Measurements from ENCODE around the gene TTLL11.

TTLL11 gene

DNA sequence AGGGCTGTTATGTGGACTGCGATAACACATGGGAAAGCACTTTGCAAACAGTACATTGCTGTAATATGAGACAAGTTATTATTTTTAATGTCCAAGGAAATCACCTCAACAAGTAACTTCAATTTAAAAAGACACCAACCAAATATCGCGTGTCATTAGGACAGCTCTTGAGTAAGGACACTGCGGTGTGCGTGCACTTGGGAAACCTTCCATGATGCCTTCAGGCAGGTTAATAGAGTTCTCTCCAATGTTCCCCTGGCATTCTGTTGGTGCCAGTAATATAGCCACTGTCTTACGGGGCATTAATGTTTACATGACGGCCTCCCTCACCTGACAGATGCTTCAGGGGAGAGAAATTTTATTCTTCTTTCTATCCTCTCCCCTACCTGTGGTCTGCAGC, 42.9 kb downstream of the TTLL11 start:
- DNase-seq = no peak

DNA sequence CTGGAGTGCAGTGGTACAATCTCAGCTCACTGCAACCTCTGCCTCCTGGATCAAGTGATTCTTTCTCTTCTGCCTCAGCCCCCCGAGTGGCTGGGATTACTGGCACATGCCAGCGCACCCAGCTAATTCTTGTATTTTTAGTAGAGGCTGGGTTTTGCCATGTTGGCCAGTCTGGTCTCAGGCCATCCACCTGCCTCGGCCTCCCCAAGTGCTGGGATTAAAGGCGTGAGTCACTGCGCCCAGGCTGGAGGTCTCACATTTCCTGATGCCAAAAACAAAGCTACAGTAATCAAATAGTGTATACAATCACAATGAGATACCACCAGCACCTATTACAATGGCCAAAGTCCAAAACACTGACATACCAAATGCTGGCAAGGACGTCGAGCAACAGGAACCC, 51.1 kb downstream of the TTLL11 start:
- DNase-seq = no peak

DNA sequence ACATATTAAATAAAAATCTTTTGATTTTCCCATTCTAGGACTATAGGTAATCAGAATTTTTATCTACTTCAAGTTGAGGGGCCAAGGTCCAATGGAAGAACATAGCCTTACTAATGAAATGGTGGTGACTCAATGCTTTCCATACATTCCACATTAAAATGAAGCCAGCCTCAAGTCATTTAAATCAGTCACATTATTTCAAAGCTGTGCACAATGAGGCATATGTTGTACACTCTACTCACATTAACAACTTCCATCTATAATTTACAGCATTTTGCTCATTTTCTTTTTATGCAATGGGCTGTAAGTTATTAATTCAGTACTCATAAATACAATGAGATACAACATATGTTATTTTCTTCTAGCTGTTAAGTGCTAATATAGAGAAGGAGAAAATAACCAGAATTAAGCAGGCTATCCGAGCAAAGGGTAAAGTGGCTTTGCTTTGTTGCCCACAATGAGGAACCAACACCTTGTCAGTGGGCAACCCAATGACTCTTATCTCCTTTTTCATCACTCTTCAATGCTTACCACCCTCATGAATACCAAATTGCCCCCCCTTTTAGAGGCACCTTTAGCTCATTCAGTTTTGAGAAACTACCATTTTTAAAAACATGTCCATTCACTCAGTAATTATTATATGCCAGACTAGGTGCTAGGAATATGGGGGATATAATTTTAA, 52.4 kb downstream of the TTLL11 start:
- DNase-seq = no peak

DNA sequence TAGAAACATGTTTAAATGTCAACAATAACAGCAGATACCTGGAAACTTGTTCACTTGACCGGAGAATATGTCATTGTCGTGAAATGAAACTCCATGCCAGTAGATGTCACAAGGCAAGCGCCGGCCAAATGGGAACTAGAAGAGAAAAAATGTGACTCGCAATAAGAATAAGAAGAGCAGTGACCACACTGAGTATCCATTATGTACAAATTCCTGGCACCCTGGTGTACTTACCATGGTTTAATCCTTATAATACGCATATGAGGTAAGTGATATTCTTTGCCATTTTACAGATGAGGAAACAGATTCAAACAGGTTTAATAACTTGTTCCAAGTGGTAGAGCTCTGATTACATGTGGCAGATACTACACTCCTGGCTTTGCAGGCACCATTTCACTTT, 53.9 kb downstream of the TTLL11 start:
- no peak for DNase-seq

DNA sequence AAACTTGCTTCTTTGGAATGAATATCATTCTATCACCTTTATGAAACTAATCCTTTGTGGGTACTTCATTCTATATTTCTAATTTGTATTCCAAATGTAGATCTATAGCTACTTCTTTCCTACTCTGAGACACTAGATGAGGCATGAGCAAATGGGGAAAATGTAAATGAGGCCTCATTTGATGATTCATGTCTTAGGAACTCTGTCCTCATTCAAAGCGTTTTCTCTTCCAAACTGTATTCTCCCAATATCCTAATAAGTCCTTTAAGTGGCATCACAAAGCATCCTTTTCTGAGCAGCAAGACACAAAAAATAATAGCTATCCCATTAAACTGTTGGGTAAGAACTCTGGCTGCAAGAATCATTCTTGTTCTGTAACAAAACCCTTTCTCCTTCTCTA, 56.1 kb downstream of the TTLL11 start:
- no peak for DNase-seq

DNA sequence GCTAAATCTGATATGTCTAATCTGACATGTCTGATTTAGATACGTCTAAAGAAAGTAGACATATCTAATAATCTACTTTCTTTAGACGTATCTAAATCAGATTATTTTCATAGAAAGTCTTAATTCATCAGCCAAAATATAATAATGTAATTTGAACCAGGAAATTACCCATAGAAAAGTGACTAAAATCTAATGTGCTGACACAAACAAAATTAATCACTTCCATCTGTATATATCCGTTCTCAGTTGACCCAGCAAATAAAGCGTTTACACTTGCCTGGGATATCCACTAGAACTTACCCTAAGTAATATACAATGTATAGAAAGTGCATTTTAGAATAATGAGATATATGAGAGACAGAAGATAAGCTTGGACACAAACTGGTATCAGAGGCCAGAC, 56.7 kb downstream of the TTLL11 start:
- no peak for DNase-seq

DNA sequence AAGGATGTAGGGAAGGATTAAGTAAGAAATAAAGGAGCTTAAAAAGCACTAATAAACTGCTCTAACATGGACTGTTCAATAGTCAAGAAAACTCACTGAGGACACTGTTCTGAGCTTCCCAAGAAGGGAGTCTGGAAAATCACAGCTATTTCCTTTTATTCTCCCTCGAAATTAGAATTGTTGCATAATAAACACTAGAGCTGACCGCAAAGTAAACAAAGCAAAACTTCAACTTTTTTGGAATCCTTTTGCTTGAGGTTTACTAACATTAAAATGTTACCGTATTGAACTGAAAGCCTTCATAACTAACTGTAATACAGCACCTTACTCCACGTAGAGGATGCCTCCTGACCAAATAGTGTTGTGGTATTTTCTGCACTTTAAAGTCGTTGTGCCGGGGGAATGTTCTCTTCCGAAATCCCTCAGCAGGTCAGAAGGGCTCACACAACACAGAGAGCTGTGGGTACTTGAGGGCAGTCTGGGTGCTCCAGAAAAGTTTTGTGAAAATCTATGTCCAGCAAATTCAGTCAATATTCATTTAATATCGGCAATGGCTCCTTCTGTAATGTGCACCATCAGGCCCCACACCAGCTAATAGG, 59.2 kb downstream of the TTLL11 start:
- DNase-seq = no peak

DNA sequence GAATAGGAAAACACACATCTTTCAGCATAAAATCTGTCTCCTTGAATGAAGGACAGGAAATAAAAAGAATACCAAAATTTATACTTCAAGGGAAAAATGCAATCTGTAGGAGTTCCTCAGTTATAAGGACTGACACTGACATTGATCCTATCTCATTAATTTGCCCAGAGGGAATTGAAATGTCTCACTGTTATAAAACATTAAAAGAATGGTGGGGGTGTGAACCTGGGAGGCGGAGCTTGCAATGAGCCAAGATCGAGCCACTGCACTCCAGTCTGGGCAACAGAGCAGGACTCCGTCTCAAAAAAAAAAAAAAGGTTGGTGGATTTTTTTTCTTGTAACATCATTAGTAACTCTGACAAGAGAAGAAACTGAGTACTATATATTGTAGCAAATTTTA, 60.8 kb downstream of the TTLL11 start:
- DNase-seq = no peak

DNA sequence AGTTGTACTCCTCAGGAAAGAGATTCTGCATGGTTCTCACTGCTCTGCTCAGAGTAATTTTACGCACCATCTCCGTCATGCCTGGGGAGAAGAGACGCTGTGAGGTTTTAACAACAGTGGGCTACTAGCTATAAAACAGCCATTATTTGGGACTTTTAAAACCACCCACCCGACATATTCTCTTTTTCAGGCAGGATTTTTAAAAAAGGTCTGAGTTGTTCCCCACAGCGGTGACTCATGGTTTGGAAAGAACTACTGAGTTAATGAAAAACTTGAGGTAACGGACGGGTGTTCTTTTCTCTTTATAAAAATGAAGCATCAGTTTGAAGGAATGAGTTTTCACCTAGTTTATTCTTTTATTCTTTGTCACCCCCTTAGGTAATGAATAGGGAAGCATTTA, 61.3 kb downstream of the TTLL11 start:
- DNase-seq = no peak

DNA sequence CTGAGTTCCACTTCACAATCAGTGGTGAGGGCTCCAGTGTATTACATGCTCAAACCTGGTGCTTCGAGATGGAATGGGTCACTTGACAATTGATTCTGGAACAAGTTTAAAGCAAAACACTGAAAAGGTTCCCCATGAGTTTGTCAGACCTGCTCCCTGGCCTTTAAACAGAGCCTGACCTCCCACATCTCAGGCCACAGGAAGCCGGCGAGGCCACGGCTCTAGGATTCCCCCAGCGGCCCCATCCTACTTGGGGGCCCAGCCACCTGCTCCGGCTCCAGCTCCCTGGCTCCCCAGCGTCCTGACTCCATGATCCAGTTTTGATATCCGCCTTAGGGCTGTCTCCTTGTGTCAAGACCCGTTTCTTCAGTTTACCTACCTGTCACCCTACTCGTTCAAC, 62.0 kb downstream of the TTLL11 start:
- no peak for DNase-seq

DNA sequence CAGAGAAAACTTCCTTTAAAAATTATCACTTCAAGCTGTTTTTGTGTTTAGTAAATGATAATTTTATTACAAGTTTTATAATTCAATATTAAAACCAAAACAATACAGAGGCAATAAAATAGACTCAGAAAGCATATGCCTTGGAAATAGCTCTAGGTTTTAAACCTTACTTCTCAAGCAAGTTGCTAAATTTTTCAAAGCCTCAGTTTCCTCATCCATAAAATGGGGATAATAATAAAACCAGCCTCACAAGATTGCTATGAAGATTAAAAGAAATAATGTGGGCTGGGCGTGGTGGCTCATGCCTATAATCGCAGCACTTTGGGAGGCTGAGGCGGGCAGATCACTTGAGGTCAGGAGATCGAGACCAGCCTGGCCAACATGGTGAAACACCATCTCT, 62.8 kb downstream of the TTLL11 start:
- no peak for DNase-seq

DNA sequence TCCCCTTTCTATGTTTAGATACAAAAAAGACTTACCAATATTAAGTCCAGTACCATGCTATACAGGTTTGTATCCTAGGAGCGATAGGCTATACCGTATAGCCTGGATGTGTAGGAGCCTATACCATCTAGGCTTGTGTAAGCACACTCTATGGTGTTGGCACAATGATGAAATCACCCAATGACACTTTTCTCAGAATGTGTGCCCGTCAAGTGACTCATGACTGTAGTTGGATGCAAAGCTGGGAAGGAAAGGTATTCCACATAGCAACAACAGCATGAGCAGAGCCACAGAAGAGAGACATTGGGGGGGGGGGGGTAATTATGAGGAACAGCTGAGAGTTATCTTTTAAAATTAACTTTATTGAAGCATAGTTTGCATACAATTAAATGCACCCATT, 63.2 kb downstream of the TTLL11 start:
- no peak for DNase-seq

DNA sequence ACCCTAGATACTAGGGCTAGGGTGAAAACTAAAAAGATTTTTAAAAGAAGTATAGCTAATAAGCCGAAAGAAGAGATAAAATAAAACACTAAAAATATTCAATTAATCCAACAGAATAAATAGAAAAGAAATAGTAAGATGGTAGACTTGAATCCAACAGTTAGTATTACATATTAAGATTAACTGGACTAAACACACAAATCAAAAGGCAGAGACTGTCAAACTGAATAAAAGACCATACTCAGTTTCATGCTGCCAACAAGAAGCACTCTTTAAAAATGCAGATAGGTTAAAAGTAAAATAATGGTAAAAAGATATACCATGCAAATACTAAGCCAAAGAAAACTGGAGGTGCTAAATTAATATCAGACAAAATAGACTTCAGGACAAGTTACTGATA, 65.0 kb downstream of the TTLL11 start:
- DNase-seq = no peak

DNA sequence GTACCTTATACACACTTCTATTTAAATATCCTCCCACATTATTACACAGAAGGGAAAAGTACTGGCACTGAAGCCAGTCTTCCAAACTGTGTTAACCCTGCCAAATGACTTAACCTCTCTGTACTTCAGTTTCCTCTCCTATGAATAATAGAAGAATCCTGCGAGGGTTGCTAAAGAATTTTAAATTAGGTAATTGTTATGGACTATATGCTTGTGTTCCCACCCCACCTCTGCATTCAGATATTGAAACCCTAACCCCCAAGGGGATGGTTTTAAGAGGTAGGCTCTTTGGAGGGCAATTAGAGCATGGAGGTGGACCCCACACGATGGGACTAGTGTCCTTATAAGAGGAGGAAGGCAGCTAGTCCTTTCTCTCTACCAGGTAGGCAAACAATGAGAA, 72.7 kb downstream of the TTLL11 start:
- no peak for DNase-seq

DNA sequence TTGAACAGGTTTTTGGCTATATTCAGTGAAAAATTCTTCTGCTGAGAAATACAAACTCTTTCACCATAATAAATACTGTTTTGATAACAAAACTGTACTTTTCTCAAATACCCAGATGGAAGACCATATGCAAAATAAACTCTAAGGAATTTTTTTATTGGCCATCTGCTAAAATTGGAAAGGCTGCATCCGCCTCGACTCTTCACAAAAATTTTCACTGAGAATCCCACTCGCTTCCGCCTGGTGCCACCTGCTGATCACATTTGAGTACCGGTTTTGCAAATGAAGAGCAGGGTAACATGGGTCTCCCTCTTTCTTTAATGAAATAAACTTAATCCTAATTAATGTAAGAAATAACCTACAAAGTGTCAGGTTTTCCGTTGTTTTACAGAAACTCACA, 76.4 kb downstream of the TTLL11 start:
- no peak for DNase-seq

DNA sequence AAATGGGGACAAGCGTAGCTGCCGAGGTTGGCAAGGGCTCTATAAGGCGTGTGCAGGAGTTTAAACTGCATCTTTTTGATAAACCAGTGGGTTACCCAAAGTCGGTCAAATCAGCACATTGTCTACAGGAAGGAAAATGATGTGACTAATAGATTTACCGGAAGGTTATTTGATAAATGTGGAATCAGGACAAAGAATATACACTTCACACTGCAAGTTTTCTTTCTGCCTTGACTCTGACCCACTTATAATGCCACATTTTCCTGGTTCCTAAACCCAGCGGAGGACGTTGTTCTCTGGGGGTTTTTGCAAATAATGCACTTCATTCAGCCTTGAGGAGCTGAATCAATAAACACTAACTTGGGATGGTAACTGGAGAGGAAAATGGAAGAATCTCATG, 76.8 kb downstream of the TTLL11 start:
- DNase-seq = no peak

DNA sequence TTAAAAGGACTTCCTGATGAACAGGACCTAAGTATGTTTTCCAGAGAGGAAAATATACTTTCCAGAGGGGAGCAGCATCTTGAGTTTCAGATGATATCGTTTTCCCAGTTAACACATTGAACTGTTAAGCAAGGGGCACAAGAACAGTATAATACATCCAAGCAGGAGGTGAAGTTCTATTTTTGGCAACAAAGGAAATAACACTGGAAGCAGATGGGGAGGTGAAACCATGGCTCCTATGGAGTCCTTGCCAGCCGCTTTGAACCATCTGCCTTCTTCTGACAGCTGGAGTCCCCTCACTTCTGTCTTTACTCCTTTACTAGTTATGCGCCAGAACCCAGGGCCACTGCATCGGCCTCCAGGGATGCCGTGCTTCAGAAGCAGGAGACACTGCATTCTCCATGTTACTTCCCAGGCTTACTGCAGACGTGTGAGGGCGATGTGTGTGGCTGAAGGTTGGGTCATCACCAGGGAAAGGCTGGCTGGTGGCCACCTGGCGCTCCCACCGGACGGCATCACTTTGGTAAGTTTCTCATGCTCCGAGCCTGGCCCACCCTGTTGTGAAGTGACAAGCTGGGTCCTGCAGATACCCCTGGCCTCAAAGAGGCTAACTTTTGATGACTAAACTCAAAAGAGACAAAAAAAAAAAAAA, 77.8 kb downstream of the TTLL11 start:
- no peak for DNase-seq

DNA sequence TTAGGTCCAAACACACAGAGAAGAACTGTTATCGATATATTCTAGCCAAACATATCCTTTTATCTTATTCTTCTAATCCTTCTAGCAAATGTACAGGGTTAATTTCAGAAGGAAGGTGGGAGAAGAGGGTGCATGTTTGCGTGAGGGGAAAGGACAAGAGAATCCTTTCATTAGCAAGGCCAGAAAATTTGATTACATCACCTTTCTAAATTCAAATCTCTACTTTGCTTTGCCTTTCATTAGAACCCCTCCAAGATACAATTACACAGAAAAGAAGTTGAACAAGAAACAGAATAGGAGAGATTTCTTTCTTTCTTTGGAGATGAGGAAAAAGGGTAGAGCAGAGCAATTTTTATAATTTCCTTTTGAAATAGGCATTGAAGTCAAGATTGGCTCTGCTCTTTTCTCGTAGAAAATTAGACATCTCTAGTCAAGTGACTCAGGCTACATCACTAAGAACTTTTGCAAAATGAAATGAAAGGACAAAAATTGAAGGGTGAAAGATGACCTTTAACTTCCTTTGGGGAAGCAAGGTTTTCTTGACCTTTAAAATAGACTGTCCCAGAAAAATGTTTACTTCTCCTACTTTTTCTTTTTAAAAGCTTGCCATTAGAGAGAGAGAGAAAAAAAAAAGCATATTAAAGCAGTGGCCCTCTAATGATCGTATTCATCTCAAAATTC, 81.2 kb downstream of the TTLL11 start:
- DNase-seq = no peak

DNA sequence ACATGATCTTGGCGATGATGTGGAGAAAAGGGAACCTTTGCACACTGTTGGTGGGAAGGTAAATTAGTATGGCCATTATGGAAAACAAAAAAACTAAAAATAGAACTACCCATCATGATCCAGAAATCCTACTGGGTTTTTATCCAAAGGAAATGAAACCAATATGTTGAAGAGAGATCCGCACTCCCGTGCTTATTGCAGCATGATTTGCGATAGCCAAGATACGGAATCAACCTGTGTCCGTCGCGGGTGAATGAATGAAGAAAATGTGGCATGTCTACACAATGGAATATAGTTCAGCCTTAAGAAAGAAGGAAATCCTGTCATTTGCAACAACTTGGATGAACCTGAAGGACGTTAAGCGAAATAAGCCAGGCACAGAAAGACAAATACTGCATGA, 84.5 kb downstream of the TTLL11 start:
- DNase-seq = no peak

DNA sequence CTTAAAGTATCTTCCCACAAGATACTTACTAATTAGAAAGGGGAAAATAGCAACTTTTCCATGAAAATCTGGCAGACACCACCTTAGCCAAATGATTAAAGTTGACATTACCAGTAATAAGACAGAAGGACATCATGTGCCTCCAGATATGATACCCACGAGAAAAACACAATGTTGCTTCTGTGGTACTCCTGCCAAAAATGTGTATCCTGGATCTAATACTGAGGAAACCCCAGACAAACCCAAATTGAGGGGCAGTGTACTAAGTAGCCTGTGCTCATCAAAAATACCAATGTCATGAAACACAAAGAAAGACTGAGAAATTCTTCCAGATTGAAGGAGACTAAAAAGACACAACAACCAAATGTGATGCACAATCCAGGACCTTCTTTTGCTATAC, 85.3 kb downstream of the TTLL11 start:
- DNase-seq = no peak

DNA sequence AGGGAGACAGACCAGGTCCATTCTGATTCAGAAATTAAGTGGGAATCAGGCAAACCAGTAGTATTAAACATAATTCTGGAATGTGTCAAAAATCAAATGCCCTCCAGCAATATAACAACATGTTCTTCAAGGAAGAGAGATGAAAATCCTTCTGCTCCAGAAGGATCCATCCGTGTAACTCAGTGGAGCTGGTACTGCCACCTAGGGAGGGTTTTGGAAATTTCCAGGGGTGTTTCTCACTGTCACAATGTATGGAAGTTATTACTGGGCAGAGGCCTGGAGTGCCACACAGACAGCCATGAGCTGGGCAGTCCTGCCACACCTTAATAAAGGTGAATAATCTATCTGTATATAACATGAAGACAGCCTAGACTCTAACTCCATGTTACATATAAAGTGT, 87.5 kb downstream of the TTLL11 start:
- no peak for DNase-seq

DNA sequence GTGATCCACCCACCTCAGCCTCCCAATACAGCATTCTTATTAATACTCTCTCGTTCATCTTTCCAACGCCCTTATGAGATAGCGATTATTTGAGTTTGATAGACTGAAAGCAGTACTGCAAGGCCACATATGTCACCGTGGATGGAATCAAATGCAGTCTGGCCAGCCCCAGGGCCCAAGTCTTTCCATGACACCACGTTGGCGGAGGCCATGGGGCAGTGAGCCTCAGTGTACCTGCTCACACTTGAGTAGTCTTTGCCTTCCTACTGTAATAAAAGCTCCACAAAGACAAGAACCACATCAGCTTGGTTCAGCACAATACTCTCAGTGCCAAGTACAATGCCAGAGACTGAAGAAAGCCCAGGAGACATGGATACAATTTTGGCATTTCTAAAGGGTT, 88.5 kb downstream of the TTLL11 start:
- DNase-seq = no peak

DNA sequence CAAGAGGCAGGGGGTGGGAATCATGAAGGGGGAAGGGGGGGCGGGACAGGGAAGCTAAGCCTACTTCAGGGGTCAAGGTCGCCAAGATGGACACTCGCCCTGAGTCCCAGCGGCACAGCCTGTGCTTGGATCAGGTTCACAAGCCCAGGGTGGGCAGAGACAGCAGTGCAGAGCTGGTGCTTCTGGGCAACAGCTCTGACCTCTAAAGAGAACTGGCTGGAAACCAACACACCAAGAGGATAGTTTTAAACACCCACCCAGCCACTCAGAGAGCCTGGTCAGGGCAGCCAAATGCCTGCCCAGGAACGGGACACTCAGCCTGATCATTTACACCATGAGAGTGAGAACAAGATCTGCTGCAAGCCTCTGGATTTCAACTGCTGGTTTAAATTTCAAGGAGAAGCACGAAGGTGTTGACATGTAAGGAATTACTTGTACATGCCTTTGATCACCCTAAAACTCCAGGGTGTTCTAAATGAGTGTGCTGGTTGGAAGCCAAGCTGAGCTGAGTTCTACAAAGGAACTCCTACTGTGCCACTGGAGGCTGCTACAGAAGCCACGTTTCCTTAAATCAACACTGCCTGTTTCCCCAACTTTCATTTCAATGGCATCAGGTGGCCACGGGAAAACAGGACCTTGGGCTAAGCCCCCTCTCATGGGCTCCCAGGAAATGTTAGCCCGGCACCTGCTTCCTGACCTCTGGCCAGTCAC, 91.5 kb downstream of the TTLL11 start:
- no peak for DNase-seq
